GM18870 (cell line): Measurements from ENCODE around the gene KRTAP10-6.
"Not testable (repeated sequence)": the region's sequence is repeated elsewhere in the genome, so short reads cannot be mapped to it uniquely, and the experiment has no call there.

Experiments
- ATAC-seq: cut with Tn5 transposase; IDR thresholded peaks from one replicate; pipeline ENCODE4 v1.9.1; 2021; ENCODE audit warnings: moderate library complexity; ENCODE audit not compliant: unreplicated experiment

The KRTAP10-6 gene

DNA sequence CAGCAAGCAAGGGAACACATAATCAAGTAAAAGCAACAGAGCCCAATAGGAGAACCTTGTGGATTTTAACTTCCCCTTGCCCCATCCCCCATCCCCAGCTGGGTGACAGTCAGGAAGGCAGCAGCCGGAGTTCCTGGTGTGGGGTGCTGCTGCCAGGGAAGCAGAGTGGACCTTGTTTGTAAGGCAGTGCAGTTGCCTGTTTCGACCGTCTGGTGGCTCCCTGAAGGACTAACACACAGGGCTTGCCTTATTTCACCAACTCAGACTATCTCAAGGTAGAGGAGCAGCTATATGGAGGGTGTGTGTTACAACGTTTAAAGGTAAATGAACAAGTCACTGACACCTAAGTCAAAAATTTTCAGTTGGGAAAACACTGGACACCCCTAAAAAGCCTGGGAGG lies 26.2 kb upstream of the KRTAP10-6 start:
- ATAC-seq, result no peak

GRCh38 chr21:44617071-44617501 lies 24.8 kb upstream of the KRTAP10-6 start:
- no peak for ATAC-seq

GRCh38 chr21:44616591-44616926 lies 24.3 kb upstream of the KRTAP10-6 start:
- no peak for ATAC-seq

DNA sequence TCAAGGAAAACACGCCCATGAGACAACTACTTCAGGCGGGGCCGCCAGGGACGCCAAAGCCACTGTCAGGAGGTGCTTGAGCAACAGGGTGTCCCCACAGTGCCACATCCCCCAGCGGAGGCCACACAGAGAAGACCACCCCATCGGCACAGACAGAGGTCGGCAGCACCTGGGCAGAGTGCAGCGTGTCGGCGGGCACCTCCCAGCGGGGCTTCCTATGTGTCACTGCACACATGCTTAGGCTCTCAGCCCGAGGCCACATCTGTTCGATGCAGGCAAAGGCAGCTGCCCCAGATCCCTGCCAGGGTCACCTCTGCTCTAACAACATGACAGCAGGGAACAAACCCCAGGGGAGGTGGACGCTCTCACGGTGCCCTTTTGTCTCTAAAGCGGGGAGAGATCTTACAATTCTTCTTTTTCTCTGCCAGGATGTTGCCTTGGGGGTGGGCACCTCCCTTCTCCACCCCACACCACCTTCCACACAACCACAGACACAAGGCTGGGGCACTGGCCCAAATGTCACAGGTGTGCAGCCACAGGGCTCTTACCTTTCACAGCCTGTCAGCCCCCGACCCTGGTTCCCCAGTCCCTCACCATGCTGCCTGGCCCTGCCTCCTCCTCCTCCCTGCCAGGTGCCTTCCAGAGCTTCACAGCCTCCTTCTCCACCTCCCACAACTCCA lies 23.7 kb upstream of the KRTAP10-6 start:
- no peak for ATAC-seq

DNA sequence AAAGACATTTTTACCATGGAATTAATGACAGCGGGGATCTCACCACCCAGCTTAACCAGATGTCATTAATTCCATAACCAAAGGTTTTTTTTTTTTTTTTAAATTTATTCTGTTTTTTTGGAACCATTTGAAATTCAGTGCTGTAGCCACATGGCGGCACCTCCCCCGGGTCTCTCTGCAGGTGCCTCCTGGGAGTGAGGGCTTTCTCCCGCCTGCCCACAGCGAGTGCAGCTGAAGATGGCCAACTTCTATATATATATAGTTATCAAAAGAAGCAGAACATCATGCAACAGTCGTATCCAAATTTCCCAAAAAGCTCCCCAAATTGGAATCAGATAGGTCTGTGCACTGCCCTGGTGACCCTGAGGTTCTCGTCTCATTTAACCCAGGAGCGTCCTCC lies 23.2 kb upstream of the KRTAP10-6 start:
- ATAC-seq, result no peak

DNA sequence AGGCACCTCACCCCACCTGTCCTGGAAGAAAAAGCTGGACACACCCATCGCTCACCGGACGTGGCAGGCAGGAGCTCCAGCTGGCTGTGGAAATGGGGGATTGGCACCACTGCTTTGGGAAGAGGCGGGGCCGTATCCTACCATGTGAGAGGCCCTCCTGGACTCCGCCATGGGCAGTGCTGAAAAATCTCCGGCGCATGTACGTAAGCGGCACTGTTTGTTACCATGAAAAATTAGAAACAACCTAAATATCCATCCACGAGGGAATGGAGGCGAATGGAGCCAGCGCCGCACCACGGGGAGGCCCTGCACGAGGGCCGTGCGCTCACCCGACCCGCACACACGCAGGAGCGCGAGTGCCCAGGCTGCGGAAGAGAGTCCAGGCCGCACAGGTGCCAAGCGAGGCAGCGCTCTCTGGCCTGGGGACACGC lies 22.7 kb upstream of the KRTAP10-6 start:
- ATAC-seq, result no peak

DNA sequence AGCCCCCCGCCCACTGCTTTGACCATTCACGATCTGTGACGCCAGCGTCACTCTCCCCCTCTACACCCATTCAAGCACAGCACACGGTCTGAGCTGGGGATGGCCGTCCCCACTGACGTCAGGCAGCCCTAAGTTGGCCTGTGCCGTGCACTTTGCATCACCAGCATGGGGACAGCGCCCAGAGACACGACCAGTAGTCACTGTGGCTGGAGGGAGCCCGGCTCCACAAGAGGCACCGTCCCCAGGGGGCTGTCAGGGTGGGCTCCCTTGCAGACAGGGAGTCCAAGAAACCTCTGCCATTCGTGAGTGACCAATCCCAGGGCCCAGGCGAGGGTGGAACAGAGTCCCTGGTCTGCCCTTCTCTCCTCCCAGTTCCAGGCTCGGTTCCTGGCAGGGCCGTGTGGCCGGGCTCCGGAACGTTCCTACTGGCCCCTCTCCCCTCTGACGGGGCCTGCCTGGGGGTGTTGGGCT lies 21.9 kb upstream of the KRTAP10-6 start:
- ATAC-seq, result no peak

DNA sequence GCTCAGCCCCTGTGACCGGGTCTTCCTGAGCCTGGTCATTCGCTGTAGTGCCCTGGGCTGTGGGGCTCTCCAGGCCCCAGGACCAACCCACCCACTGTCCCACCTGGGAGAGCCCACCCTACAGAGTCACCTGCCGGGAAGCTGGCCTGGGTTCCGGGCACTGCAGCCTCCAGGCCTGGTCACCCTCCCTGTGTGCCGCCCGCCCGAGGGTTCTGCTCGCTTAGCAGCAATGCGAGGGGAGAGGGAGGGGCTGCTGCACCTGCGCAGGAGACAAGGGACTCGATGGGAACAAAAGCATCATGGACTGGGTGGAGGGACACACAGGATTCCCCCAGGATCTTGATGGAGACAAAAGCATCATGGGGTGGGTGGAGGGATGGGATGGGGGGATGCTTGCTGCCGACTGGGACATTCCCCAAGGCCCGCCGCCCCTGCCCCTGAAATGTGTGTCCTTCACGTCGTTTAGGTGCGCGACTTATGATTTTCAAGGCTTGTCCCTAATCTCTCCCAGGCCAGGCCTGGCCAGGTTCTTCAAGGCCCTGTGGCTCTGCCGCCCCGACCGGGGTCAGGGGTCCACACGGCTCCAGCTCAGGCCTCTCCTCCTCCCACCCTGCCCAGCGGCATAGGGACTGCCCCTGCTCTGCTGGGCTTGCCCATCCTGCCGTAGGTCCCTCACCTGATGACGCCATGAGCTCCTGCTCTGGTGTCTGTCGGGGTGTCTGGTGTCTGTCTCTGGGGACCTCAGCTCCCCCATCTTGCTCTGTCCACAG lies 21.3 kb upstream of the KRTAP10-6 start:
- ATAC-seq, result no peak

- no peak for ATAC-seq
Measured at GRCh38 chr21:44612669-44613229, 20.4 kb upstream of the KRTAP10-6 start.

- ATAC-seq, result no peak
Measured at GRCh38 chr21:44612029-44612486, 19.8 kb upstream of the KRTAP10-6 start, which contains the start of gene KRTAP10-8. Gene KRTAP10-8 (plus strand): TSS chr21:44612079. CDS start chr21:44612101, 22 bp downstream.

GRCh38 chr21:44611551-44611950 lies 19.2 kb upstream of the KRTAP10-6 start:
- no peak for ATAC-seq

DNA sequence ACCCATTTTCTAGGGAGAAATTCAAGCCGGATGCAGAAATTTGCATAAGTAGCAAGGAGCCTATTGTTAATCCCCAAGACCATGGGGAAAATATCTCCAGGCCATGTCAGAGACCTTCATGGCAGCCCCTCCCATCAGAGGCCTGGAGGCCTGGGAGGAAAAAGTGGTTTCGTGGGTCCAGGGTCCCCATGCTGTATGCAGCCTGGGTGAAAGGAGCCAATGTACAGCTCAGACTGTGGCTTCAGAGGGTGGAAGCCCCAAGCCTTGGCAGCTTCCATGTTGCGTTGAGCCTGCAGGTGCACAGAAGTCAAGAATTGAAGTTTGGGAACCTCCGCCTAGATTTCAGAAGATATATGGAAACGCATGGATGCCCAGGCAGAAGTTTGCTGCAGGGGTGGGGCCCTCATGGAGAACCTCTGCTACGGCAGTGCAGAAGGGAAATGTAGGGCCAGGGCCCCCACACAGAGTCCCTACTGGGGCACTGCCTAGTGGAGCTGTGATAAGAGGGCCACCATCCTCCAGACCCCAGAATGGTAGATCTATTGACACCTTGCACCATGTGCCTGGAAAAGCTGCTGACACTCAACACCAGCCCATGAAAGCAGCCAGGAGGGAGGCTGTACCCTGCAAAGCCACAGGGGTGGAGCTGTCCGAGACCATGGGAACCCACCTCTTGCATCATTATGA lies 18.0 kb upstream of the KRTAP10-6 start:
- ATAC-seq, result not testable (repeated sequence)

DNA sequence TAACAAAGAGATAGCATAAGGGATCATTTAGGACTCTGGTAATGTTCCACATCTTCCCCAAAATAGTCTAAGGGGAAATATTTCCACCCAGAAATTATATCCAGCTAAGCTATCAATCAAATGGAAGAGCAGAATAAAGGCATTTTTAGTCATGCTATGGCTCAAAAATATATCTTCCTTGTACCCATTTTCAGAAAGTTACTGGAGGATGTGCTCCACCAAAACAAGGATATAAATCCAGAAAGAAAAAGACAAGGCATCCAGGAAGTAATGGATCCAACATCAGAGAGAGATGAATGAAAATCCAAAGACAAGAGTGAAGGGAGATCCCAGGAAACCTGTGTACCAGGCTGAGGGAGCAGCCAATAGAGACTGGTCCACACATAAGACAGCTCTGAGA lies 16.9 kb upstream of the KRTAP10-6 start:
- ATAC-seq, result no peak

DNA sequence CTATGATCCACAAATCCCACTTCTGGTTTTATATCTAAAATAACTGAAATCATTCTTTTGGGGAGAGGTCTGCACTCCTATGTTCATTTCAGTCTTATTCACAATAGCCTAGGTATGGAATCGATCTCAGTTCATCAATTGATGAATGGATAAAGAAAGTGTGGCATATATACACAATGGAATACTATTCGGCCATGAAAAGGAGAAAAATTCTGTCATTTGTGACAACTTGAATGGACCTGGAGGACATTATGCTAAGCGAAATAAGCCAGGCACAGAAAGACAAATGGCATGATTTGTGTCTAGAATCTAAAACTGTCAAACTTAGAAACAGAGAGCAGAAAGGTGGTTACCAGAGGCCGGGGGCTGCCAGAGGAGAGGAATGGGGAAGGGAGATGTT lies 14.2 kb upstream of the KRTAP10-6 start:
- ATAC-seq, result no peak

DNA sequence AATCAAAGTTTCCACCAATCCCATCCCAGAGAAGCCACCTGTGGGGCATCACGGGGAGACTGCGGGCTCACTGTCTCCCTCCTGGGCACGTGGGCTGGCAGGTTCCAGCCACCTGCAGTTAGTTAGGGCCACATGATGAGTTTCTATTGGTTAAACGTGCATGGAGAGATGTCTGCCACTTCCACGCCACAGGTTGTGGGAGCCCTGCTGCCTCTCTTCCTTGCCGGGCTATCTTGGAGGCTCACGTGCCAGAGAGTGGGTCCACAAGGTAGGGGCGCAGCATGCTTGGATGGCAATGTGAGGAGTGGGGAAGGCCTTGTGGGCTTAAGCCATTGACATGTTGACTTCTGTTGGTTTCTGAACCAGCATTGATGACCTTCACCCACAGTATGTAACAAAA lies 11.6 kb upstream of the KRTAP10-6 start:
- ATAC-seq, result no peak

DNA sequence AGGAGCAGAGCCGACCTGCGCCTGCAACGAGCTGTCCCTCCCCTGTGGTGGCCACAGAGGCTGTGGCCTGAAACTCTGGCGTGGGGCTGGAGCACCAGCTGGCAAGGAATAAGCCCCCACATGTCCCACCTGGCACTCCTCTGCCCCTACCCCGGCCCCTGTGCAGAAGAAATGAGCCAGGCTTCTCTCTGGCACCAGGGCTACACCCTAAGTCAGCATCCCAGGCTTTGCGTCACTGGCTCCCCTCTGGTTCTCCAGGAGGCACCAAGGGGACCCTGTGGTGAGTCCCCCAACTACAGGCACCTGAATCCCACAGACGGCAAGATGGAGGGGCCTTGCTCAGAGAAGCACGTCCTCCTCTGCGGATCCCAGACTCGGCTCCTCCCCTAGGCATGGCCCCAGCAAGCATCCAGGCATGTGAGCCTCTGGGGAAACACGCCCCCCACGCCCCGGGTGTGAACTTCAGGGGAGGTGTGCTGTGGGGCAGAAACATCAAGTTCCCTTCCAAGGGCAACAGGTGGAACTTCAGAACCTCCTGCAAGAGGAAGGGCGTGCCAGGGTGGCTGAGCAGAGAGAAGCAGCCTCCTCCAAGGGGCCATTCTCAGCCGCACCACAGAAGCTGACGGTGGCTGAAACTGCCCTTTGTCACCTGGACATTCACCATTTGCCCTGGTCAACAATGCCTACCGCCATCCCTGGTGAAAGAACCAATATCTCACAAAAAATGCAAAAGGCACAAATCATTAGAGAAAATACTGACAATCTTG lies 11.0 kb upstream of the KRTAP10-6 start:
- no peak for ATAC-seq

DNA sequence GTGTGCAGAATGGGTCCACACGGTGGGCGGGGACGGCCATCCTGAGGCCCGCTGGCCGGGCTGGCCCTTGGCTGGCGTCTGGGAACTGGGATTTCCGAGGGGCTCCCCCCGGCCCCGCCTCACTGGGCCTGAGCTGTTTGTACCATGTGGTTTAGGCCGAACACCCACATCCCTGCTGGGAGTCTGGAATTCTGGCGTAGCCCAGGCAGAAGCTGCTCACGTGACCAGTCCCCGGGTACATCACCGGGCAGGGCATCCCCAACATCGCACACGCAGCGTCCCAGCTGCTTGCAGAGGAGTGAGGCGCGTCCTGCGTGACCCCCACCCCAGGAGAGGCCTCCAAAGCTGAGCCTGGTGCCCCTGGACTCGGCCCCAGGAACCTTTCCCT lies 10.2 kb upstream of the KRTAP10-6 start:
- ATAC-seq, result no peak

- no peak for ATAC-seq
Measured at GRCh38 chr21:44601596-44602462, 9.5 kb upstream of the KRTAP10-6 start.

GRCh38 chr21:44601091-44601490 lies 8.8 kb upstream of the KRTAP10-6 start:
- ATAC-seq, result not testable (repeated sequence)
